AG04449 (cell line): ENCODE measurements around the gene ACAP3.

ENCODE experiments used
- CTCF ChIA-PET: fragments of 350-600 bp; formaldehyde crosslinking; extraction: SDS; loops from one replicate; lab custom pipeline; 2021; ENCODE audit warnings: antibody characterized with exemption; lab: Yijun Ruan, JAX
- POLR2A ChIA-PET: fragments of 400-600, 350-600 bp; formaldehyde crosslinking; extraction: SDS; loops from one replicate; lab custom pipeline; 2020; ENCODE audit warnings: antibody characterized with exemption, inconsistent platforms; lab: Yijun Ruan, JAX
- DNase-seq: peaks from one replicate; pipeline ENCODE4 v3.0.0-alpha.2; 2010; ENCODE audit warnings: low read depth, low spot score
- H3K4me3 ChIP-seq: 2 replicates; pipeline ENCODE4 v1.5.1; 2011; ENCODE audit warnings: low read depth, mild to moderate bottlenecking, control low read depth, low read length
- TF ChIP-seq, protein P1 (sequence below): IDR thresholded peaks from one replicate; pipeline ENCODE4 v1.5.1; 2011; ENCODE audit warnings: mild to moderate bottlenecking, moderate library complexity, low read length, control low read depth, inconsistent platforms; ENCODE audit not compliant: insufficient read depth; ENCODE audit errors: missing control alignments

ACAP3 gene

DNA sequence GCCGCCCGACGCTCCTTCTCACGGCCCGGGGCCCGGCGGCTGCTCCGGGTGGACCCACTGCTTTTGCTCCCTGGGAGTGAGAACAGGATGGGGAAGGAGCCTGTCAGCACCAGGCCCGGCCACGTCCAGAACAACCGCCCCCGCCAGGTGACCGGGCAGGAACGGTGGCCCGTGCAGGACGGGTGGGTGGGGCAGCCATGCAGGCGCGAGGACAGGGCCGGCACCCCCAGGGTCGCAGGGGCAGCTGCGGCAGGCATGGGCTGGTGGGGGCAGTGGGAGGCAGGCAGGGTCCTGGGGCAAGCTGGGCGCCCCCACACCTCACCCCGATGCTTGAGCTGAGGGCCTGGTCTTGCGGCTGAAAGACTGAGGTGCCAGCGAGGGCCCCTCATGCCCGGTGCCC lies 28.7 kb upstream of the ACAP3 start:
- TF ChIP-seq, protein P1, sequence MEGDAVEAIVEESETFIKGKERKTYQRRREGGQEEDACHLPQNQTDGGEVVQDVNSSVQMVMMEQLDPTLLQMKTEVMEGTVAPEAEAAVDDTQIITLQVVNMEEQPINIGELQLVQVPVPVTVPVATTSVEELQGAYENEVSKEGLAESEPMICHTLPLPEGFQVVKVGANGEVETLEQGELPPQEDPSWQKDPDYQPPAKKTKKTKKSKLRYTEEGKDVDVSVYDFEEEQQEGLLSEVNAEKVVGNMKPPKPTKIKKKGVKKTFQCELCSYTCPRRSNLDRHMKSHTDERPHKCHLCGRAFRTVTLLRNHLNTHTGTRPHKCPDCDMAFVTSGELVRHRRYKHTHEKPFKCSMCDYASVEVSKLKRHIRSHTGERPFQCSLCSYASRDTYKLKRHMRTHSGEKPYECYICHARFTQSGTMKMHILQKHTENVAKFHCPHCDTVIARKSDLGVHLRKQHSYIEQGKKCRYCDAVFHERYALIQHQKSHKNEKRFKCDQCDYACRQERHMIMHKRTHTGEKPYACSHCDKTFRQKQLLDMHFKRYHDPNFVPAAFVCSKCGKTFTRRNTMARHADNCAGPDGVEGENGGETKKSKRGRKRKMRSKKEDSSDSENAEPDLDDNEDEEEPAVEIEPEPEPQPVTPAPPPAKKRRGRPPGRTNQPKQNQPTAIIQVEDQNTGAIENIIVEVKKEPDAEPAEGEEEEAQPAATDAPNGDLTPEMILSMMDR = no peak
- POLR2A ChIA-PET = no interaction called here
- H3K4me3 ChIP-seq = no peak overlapping the region
- DNase-seq = no peak
- CTCF ChIA-PET = no interaction called here

DNA sequence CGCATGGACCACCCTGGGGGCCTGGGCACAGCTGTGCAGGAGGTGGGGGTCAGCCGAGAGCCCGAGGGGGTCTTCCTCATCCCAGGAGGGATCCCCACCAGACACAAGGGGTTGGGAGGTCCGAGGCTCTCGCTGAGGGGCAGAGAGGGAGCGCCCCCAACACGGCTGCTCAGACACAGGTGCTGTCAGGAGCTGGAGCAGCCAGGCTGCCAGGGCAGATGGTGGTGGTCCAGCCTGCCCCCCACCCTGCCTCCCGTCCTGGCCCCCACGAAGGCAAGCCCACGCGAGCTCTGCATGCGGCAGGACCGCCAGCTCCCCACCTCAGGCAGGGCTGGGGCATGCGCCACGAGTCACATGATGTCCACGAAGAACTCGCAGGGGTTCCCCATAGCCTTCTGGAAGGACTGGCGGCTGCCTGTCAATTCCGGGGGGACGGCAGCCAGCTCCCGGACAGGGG lies 28.1 kb upstream of the ACAP3 start:
- TF ChIP-seq, protein P1 = no peak
- CTCF ChIA-PET = interaction anchor here (0.8 to 1.5 kb wide), 3 partner anchors 8 to 38 kb away, joined by 3 to 4 read pairs (median 3); no protein-coding TSS in a partner anchor
- POLR2A ChIA-PET = no interaction called here

DNA sequence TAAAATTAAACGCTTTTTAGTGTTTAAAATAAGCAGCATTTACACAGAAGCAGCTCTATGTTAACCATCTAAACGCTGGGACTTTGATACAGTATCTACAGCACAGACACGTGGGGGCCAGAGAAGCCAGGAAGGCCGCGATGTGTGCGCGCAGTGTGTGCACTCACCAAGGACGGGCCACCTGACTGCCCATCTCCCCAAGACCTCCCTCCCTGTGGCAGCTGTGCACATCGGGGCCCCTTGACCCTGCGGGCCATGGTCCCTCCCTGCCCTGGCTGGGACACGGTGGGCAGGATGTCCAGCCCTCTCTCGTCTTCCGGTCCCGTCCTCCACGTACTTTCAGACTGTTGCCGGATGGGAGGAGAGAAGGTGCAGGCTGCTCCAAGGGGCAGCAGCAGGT lies 27.6 kb upstream of the ACAP3 start:
- DNase-seq = no peak
- POLR2A ChIA-PET = no interaction called here
- TF ChIP-seq, protein P1 = no peak
- CTCF ChIA-PET = interaction anchor here (0.8 to 1.5 kb wide), 3 partner anchors 8 to 39 kb away, joined by 3 to 4 read pairs (median 3); no protein-coding TSS in a partner anchor
- H3K4me3 ChIP-seq = no peak overlapping the region

More for the DNA sequence above, 28.1 kb upstream of the ACAP3 start:
- no peak overlapping the region for H3K4me3 ChIP-seq
- no peak for DNase-seq

DNA sequence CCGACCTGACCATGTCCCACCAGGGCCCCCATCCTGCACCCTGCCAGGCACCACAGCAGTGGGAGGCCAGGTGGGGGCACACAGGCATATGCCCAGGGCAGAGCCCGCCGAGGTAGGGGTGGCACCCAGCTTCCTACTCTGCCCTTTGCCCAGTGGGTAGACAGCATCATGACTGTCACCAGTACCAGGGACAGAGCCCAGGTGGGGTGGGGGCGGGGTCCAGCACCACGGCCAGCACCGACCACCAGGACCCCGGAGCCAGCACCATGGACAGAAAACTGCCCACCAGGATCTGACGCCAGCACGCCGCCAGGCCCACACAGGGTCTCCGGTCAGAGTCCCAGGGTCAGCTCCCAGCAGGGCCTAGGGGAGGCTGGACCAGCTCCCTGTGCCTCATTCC lies 27.1 kb upstream of the ACAP3 start:
- TF ChIP-seq, protein P1 = no peak
- no peak overlapping the region for H3K4me3 ChIP-seq
- CTCF ChIA-PET = interaction anchor here (0.9 to 1.5 kb wide), 3 partner anchors 9 to 39 kb away, joined by 3 to 4 read pairs (median 4); no protein-coding TSS in a partner anchor
- POLR2A ChIA-PET = interaction anchor here (0.6 to 1.1 kb wide), 2 partner anchors 11 to 16 kb away, joined by 3 read pairs; no protein-coding TSS in a partner anchor
- no peak for DNase-seq

DNA sequence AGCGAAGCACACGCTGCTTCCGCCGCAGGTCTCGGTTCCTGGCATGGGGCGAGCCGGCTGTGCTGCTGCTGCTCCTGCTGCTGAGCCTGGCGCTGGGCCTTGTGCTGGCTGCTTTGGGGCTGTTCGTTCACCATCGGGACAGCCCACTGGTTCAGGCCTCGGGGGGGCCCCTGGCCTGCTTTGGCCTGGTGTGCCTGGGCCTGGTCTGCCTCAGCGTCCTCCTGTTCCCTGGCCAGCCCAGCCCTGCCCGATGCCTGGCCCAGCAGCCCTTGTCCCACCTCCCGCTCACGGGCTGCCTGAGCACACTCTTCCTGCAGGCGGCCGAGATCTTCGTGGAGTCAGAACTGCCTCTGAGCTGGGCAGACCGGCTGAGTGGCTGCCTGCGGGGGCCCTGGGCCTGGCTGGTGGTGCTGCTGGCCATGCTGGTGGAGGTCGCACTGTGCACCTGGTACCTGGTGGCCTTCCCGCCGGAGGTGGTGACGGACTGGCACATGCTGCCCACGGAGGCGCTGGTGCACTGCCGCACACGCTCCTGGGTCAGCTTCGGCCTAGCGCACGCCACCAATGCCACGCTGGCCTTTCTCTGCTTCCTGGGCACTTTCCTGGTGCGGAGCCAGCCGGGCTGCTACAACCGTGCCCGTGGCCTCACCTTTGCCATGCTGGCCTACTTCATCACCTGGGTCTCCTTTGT lies 26.0 kb upstream of the ACAP3 start:
- ChIA-PET POLR2A (interaction anchor here (1.1 kb wide), 1 partner anchor 13 kb away, joined by 3 read pairs; no protein-coding TSS in a partner anchor), CTCF (interaction anchor here (1.2 kb wide), 1 partner anchor 8 kb away, joined by 4 read pairs; no protein-coding TSS in a partner anchor)
- H3K4me3 ChIP-seq = no peak overlapping the region
- TF ChIP-seq, protein P1 = no peak
- no peak for DNase-seq
